Spleen (tissue), 7 donors: ENCODE data around the gene EFEMP2.

ENCODE experiments used
- POLR2A ChIP-seq, 3 donors: fragments of 450-650 bp; IDR thresholded peaks; one replicate each; pipeline ENCODE4 v1.5.1; 2017; ENCODE audit warnings: antibody characterized with exemption in 3 of 3, mild to moderate bottlenecking in 1 of 3
- POLR2AphosphoS5 ChIP-seq, 3 donors: sonication (generic); formaldehyde crosslinking; IDR thresholded peaks; one replicate each; pipeline ENCODE4 v1.5.1; 2017; ENCODE audit warnings: antibody characterized with exemption in 3 of 3
- TF ChIP-seq, protein P1 (sequence below), 11 experiments: fragments of 200-600 bp in 7 of 11; fragments of 450-650 bp in 4 of 11; sonication (generic) in 4 of 11; IDR thresholded peaks in 8 of 11; conservative IDR thresholded peaks in 3 of 11; 1 replicate in 7 of 11; 2 replicates in 4 of 11; pipeline versions ENCODE4 v1.4.0 to v1.8.0; 2016 to 2021; ENCODE audit warnings: antibody characterized with exemption in 11 of 11, inconsistent platforms in 4 of 11, mild to moderate bottlenecking in 1 of 11
- donor health status: DM: no; HTN: no; CAD: no; lungs with moderate emphysema.
- donor health status: DM: no; HTN: no; CAD: no.
- donor health status: DM: no; HTN: no; CAD: no.

- no peak for TF ChIP-seq POLR2A (IDR thresholded peaks at IDR 0.05)
- TF ChIP-seq, protein P1, sequence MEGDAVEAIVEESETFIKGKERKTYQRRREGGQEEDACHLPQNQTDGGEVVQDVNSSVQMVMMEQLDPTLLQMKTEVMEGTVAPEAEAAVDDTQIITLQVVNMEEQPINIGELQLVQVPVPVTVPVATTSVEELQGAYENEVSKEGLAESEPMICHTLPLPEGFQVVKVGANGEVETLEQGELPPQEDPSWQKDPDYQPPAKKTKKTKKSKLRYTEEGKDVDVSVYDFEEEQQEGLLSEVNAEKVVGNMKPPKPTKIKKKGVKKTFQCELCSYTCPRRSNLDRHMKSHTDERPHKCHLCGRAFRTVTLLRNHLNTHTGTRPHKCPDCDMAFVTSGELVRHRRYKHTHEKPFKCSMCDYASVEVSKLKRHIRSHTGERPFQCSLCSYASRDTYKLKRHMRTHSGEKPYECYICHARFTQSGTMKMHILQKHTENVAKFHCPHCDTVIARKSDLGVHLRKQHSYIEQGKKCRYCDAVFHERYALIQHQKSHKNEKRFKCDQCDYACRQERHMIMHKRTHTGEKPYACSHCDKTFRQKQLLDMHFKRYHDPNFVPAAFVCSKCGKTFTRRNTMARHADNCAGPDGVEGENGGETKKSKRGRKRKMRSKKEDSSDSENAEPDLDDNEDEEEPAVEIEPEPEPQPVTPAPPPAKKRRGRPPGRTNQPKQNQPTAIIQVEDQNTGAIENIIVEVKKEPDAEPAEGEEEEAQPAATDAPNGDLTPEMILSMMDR (IDR thresholded peaks at IDR 0.05 in 8 of 11, conservative IDR thresholded peaks at IDR 0.05 in 3 of 11), result no peak
- no peak for TF ChIP-seq POLR2AphosphoS5 (IDR thresholded peaks at IDR 0.05)
These were observed 14.5 kb upstream of the EFEMP2 start for GRCh38 chr11:65886826-65887722.
